KOPT-K1 (cell line): ENCODE data around the gene KCNT2.

Experiments used
- H3K27ac ChIP-seq: fragments of 200-600 bp; sonication (generic); 2 replicates; pipeline ENCODE4 v1.5.1; 2016; ENCODE audit warnings: antibody characterized with exemption, mild to moderate bottlenecking, low read depth, low read length; ENCODE audit not compliant: poor library complexity, severe bottlenecking
- H3K36me3 ChIP-seq: fragments of 200-600 bp; sonication (generic); 2 replicates; pipeline ENCODE4 v1.5.1; 2017; ENCODE audit warnings: antibody characterized with exemption, mild to moderate bottlenecking, low read length, moderate library complexity; ENCODE audit not compliant: insufficient read depth
- H3K9me3 ChIP-seq: fragments of 200-600 bp; sonication (generic); 2 replicates; pipeline ENCODE4 v1.5.1; 2017; ENCODE audit warnings: antibody characterized with exemption, low read length, mild to moderate bottlenecking; ENCODE audit not compliant: insufficient read depth, poor library complexity, severe bottlenecking

Gene KCNT2

DNA sequence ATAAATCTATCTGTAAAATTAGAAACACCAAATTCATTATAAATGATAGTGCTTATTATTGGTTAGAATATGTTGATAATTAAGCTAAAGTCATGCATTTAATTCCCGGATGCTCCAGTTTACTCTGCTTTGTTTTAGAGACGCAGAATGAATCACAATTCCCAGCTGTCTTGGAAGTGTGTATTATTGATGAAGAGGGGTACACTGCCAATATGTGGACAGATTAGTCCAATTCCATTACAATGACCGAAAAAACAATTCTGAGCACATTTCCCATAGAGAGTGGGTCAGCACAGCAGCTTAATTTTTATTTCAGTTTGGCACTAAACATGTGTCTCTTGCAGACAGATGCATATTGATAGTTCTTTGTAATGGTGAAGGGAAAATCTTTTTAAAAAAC is 146.7 kb downstream of the KCNT2 start:
- no peaks in the 10 kb centered on the region for H3K9me3 ChIP-seq
- H3K27ac ChIP-seq = no peak overlapping the region
- H3K36me3 ChIP-seq = no peaks in the 10 kb centered on the region

DNA sequence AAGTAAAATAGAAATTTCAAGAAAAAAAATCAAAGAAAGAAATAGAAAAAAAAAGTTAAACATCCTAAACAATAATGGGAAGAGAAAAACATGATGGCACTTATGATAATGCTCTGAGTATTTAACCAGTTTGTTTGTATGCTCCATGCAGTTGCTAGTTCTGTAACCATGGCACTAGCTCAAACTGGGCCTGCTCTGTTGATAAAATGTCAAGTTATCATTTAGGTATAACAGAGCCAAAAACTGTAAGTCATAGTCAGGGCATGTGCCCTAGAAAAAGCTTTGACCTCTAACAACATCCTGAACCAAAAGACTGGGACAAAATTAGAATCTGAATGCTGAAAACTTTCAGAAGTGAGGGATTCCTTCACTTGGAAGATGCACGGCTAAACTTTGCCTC is 148.9 kb downstream of the KCNT2 start:
- H3K36me3 ChIP-seq = no peaks in the 10 kb centered on the region
- H3K27ac ChIP-seq = no peak overlapping the region
- H3K9me3 ChIP-seq = no peaks in the 10 kb centered on the region

DNA sequence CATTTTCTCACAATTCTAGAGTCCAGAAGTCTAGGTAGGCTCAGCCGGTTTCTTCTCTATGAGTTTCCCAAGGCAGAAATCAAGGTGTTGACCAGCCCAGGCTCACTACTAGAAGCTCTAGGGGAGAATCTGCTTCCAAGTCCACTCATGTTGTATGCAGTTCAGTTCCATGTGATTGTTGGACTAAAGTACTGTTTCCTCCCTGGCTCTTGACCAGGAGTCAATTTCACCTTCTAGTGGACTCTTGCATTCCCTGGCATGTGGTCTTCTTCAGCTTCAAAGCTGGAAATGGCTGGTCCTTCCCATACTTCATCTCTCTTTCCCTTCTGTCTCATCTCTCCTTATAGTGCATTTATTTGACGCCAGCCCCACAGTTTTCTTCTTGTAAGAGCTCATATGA is 153.4 kb downstream of the KCNT2 start:
- Histone ChIP-seq H3K36me3 (no peaks in the 10 kb centered on the region), H3K27ac (no peak overlapping the region), H3K9me3 (no peaks in the 10 kb centered on the region)

DNA sequence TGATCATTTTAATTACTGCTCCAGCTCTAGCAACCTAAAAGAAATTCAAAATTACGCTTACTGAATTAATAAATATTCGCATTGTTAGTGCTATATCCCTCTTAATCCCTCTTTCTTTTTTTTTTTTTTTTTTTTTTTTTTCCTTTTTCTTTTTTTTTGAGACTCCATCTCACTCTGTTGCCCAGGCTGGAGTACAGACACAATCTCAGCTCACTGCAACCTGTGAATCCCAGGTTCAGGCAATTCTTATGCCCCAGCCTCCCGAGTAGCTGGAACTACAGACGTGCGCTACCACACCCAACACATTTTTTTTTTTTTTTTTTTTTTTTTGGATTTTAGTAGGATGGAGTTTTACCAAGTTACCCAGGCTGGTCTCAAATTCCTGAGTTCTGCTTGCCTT is 157.1 kb downstream of the KCNT2 start:
- H3K9me3 ChIP-seq = no peaks in the 10 kb centered on the region
- H3K36me3 ChIP-seq = no peaks in the 10 kb centered on the region
- no peak overlapping the region for H3K27ac ChIP-seq

DNA sequence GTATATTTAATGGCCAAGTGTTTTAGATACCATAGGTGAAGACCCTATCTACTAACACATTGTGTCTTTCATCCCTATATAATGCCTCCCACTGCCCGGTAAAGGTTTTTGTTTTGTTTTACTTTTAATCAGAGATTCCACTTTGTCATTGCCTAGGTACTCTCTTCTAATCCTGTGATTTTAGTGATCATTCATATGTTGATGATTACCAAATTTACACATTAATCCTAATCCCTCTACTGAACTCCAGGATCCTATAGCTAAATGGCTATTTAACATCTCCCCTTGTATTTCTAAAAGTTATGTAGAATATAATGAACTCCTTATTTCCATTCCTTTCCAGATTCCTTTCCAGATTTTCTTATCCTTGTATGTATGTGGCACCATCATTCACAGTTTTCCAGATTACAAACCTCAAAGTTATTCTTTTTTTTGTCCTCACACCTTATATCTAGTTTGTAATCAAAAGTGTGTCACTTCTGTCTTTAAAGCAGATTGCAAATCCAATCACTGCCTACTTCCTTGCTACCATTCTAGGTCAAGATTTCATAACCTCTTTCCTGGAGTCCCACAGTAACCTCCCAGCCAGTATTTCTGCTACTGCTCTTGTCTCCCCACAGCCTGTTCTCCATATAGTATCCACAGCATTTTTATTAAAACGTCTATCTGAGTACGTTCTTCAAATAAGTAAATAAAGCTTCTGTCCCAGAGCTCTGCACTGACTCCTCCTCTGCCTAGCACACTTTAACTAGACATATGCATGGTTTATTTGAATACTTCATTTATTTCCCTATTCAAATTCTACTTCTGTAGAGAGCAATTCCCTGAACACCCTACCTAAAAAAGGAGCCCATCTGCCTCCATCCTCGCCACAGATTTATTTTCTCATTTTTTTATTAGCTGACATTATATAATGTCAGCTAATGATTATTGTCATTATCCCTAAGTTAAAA is 157.8 kb downstream of the KCNT2 start:
- Histone ChIP-seq H3K27ac (no peak overlapping the region), H3K9me3 (no peaks in the 10 kb centered on the region), H3K36me3 (no peaks in the 10 kb centered on the region)

DNA sequence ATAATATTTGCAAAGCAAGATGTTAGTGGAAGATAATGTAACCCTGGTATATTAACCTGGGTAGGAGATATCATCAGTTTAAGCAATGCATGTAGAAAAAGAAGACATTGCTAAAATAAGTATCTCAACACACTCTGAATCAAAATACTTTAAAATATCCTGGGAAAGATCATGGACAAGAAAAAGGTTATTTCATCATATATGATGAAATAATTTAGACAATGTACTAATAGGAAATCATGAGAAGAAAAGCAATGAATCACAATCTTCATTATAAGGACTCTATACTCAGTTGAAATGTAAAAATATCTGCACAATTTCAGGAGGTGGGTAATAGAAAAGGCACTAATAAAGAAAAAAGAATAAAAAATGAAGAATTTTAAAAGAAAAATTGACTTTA is 158.8 kb downstream of the KCNT2 start:
- no peak overlapping the region for H3K27ac ChIP-seq
- H3K9me3 ChIP-seq = no peaks in the 10 kb centered on the region
- no peaks in the 10 kb centered on the region for H3K36me3 ChIP-seq

DNA sequence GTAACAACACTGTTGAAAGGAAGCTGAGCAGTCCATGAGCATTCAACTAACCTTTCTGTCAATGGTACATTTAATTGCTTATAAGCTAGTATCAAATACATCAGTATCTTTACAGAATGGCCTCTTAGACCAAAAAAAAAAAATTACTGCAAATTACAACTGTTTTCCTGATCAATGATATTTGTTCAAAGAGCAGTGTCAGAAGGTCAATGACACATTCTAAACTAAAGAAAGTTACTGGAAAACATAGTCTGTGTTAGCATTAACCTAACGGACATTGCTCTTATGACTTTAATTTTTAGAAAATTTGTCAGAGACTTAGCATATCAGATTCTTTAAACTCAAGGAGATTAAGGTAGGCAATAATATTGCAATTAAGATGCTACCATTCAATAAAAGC is 162.5 kb downstream of the KCNT2 start:
- H3K27ac ChIP-seq = no peak overlapping the region
- H3K9me3 ChIP-seq = no peaks in the 10 kb centered on the region
- H3K36me3 ChIP-seq = no peaks in the 10 kb centered on the region

DNA sequence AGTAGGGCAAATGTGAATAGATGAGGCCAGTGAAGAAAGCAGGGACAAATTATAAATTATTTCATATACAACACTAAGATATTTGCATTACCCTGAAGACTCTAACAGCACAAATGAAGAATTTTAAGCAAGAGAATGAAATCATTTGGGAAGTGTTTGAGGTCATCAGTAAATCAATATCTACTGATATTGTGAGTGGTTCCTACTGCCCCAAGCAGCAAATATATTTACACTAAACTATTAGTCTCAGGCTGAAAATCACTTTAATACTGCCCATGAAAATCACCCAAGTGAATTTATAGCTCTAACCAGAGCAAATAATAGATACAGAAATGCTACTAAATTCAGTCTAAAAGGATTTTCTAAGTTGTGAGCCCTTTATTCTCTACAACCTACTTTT is 163.6 kb downstream of the KCNT2 start:
- no peaks in the 10 kb centered on the region for H3K9me3 ChIP-seq
- H3K27ac ChIP-seq = no peak overlapping the region
- H3K36me3 ChIP-seq = no peaks in the 10 kb centered on the region

DNA sequence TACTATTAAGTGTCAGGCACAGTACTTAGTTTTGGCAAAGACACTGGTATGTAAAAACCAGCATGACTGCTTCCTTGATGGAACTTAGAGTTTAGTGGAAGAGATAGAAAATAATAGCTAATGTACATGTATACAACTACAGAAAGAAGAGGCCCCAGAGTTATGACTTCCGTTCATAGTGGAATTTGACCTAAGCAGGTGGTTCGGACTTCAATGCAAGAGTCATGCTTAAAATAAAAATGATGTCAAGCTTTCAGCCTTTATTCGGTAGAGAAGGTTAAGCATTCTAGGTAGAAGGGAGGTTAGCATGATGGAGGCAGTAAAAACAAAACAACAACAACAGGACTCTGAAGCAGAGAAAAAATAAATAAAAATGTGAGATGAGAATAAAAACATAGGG is 165.9 kb downstream of the KCNT2 start:
- no peak overlapping the region for H3K27ac ChIP-seq
- H3K36me3 ChIP-seq = no peaks in the 10 kb centered on the region
- H3K9me3 ChIP-seq = no peaks in the 10 kb centered on the region

DNA sequence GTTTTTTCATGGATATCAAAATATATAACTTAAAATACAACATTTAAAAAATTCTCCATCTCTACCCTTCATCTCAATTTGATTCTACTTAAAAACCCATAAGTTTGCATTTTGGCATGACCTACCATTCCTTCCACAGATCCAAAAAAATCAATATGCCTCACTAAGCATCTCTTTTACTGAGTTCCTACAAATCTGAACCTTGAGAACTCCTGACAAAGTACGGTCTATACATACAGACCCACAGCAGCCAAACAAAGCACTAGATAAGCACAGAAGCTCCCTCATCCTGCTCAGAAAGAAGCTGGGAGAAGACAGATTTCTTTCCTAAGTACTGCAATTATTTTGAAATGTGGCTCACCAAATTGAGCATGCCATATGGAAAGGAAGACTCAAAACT is 167.5 kb downstream of the KCNT2 start:
- Histone ChIP-seq H3K9me3 (no peaks in the 10 kb centered on the region), H3K27ac (no peak overlapping the region), H3K36me3 (no peaks in the 10 kb centered on the region)

DNA sequence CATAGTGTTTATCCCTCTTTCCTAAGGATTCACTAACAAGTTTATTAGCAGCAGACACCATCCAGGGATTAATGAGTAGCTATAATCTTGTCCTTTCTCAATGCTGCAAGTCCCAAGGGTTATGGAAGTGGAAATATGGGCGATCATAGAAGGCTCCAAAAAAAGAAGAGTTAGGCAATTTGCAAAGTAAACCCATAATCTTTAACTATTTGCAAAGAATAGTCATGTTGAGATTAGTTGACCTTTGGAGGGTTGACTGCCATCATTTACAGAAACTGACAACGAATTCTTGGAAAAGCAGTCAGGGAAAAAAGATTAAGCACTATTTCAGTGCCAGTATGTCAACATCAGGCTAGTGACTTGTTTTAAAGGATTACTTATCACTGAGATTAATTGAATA is 169.9 kb downstream of the KCNT2 start:
- no peak overlapping the region for H3K27ac ChIP-seq
- no peaks in the 10 kb centered on the region for H3K9me3 ChIP-seq
- no peaks in the 10 kb centered on the region for H3K36me3 ChIP-seq

DNA sequence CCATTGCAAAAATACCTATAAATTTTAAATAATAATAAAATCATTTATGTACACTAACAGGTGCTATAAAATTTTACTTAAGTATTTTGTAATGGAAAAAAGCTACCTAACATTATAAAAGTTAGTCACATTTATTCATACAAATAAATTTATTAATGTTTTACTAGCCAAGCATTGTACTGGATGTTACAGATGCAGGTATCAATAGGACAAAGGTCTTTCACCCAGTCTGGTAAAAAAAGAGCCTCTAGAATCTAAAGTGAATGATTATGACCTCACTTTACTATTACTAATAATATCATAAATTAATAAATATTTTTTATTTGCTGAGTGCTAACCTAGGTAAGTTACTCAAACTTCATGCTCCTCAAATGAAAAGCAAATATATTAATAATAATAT is 170.6 kb downstream of the KCNT2 start:
- Histone ChIP-seq H3K9me3 (no peaks in the 10 kb centered on the region), H3K27ac (no peak overlapping the region), H3K36me3 (no peaks in the 10 kb centered on the region)

DNA sequence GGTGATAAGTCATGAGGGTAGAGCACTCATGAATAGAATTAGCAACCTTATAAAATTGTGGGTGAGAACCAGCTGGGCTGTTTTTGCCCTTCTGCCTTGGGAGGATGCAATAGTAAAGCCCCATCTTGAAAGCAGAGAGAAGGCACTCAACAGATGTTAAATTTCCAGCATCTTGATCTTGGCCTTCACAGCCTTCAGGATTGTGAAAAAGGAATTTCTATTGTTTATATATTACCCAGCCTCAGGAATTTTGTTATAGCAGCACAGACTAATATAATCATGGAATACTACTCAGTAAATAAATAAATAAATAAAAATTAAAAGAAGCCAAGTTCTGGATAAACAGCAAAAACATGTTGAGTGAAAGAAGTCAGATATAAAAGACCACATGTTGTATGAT is 175.2 kb downstream of the KCNT2 start:
- Histone ChIP-seq H3K36me3 (no peaks in the 10 kb centered on the region), H3K9me3 (no peaks in the 10 kb centered on the region), H3K27ac (no peak overlapping the region)

DNA sequence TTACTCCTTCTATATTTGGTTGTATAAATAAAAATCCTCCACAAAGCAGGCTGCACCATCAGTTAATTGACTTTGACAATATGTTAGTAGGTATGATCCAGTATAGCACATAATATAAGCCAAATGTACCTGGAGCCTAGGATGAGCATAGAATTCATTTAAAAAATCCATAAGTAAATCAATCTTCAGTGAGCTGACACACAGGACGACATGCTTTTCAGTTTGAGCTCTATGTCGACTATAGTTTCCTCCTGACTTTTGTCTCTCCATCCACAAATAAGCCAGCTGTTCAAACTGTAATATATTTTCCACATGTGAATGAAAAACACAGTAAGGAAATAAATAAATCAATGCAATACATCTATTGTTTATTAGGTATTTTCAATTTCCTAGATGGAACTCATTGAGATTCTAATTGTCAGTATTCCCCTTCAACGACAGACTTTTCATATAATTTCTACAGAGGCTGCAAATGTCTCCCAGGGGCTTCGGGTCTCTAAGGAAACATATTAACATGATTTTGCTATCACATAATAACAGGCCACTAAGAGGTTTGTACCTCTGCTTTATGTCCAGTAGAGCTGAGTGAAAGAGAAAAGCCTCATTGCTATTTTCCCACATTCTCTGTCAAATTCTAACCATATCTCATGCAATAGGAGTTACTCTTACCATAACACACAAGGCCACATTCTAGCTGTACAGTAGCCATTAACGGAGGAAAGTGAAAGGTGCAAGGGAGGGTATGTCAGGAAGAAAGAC is 180.1 kb downstream of the KCNT2 start:
- no peaks in the 10 kb centered on the region for H3K9me3 ChIP-seq
- no peak overlapping the region for H3K27ac ChIP-seq
- H3K36me3 ChIP-seq = no peaks in the 10 kb centered on the region

DNA sequence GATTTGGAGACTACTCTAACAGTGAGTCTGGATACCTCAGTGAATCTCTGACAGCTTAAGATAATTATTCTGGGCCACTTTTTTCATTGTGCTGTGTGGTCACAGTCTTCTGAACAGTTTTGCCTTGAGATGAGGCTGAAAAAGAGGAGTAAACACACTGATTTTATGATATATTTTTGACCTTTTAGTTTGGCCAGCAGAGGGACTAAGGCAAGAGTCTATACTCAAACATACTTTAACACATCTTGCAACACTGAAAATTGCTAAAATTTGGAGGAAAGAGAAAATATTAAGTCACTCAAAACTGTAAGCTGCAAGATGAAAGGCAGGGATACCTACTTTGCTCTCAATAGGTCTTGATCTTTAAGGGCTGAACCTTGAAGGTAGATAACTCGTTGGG is 182.7 kb downstream of the KCNT2 start:
- no peaks in the 10 kb centered on the region for H3K36me3 ChIP-seq
- H3K9me3 ChIP-seq = no peaks in the 10 kb centered on the region
- H3K27ac ChIP-seq = no peak overlapping the region

DNA sequence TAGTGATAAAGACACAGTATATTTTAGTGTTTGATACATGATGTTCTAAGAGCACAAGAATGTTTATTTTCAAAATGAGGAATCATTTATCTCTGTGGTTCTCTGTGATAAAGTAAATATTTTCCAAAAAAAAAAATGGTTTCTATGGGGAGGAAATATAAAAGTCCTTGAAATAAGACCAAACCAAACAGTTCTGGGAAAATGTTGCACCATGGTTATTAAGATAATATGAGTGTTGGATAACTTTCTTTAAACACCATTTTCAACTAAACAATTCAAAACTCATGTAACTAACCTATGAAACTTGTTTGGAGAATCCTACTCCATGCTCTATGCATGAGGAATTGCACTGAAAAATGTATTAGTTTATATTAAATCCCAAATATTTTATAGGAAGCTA is 184.6 kb downstream of the KCNT2 start:
- Histone ChIP-seq H3K27ac (no peak overlapping the region), H3K9me3 (no peaks in the 10 kb centered on the region), H3K36me3 (no peaks in the 10 kb centered on the region)
